NCI-H2196 (cell line): Measurements from ENCODE around the gene RAMP1.

Experiments
- DNase-seq: peaks from one replicate; lab custom pipeline; 2025; ENCODE audit not compliant: unreplicated experiment; lab: John Stamatoyannopoulos, UW

The RAMP1 gene

GRCh38 chr2:237894396-237894979 lies 35.1 kb downstream of the RAMP1 start:
- DNase-seq, result no peak

DNA sequence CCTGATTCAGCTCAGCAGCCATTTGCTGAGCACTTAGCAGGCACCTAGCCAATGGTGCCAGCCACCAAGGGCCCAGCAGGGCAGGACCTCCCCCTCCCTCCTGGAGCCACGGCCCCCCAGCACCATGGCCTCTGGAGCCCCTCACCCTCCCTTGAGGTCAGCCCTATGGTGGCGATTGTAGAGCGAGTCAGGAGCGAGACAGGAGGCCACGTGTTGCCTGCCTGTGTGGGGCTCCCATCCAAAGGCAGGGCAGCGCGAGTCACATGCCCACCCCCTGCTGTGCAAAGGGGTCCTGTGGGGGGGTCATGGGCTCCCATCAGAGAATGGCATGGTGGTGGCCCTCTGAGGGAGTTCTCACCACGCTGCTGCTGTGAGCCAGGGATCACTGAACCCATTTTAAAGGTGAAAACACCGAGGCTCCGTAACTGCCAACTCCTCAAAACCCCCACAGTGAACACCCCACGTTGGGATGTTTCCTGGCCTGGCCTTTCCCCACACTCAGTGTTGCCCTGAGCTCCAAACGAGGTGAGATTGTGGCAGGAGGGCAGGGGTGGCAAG lies 35.6 kb downstream of the RAMP1 start:
- DNase-seq, result no peak

DNA sequence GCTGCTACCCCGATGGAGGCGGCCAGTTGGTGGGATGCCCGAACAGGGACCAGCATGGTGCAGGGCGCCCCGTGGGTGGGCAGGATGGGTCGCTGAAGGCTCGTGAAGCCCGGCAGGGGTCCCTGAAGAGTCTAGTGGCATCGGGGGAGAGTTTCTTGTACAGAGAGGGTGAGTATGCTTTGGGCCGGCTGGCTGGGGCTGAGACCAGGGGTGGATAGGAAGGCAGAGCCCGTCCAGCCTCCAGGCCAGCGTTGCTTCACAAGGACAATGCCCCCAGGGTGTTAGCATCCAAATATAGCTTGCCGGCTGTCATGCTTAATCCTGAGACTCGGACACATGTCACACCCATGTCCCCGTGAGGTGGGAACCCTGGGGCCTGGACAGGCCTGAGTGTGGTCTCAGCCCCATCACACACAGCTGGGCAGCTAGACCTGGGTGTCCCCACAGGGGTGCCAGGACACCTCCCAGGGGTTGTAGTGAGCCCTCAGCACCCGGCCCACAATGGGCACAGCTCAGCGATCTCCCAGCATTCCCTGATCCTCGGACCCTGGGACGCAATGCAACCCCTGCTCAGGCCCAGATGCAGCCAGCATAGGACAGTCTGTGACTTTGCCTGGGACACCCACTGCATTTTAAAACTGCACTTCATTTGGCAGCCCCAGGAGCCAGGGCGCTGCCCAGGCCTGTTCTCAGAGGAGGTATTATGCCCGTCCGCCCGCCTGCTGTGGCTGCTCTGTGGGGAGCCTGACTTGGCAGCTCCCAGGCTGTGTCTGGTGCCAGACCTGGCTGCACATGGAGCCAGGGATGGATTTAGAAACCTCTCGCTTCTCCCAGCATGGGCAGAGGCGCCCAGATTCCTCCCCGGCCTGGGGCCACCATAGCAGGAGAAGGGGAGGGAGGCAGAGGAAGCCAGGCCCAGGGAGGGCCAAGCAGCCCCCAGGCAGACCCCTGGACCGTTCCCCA lies 36.4 kb downstream of the RAMP1 start:
- peak; percentile 79 for DNase-seq

- no peak for DNase-seq
Measured at GRCh38 chr2:237896507-237896892, 37.1 kb downstream of the RAMP1 start.

DNA sequence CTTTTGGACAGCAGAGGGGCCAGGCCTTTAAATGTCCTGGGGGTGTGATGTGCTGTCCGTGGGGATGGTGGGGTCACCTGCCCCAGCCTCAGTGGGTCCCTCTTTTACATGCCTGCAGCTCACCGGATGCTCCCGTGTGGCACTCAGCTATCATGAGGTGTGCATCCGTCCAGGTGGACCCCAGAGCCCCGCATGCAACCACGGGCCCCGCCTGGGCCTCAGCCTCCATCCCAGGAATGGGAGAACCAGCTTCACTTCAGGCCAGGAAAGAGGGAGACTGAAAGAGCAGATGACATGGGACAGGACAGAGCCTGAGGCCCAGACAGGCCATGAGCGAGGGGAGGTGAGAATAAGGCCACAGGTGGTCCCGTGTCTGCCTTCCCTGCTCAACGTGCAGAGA lies 37.5 kb downstream of the RAMP1 start:
- DNase-seq, result no peak

DNA sequence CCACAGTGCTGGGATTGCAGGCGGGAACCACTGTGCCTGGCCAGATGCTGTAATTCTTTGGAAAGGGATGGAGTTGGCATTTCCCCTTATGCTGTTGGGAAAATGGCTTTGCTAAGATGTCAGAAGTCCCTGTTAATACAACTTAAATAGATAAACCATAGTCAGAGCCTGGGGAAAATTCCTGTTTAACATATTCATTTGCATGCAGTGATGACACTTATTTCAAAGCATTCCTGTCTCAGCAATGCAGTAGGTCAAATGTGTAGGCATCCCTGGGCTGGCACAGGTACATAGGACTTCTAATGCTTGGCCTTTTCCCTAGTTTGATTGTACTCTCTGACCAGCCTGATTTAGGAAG lies 38.6 kb downstream of the RAMP1 start:
- no peak for DNase-seq

DNA sequence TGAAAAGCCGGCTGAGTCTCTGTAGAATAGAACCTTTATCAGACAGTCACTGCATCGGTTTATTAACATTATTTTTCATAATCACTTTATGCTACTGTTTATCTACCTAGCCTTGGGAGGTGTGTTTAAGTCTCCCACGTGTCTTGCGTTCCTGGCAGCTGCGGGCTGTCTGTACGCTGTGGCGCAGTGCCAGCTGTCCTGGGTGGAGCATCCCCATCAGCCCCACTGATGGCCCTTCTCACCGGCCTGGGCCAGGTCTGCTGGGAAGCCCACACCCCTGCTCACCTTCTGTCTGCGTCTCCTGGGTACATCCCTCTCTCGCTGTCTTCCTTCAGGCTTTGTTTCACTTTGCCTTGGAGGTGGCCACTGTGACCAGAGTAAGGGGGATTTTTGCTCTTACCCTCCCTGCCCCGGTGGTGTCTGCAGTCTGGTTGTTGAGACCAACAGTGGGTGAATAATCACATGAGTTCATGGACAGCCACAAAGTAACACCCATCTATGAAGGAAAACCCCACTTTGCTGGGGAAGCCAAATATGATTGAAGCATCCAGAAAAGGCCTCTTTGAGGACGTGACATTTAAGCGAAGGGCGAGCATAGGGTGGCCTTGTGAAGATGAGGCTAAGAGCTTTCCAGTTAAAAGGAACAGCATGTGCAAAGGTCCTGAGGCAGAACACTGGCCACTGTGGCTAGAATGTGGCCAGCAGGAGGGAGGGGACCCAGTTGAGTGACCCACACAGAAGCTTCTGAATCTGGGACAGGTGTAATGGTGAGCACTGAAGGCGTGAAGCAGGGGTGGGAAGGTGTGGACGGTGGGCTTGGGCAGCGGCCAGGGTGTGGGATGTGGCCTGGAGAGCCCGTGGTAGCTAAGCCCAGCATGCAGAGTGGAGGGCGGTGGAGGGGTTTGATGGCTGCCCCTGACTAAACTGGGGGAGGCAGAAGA lies 41.7 kb downstream of the RAMP1 start:
- peak; percentile 40 for DNase-seq

- DNase-seq, result no peak
Measured at GRCh38 chr2:237901932-237902850, 42.8 kb downstream of the RAMP1 start.

DNA sequence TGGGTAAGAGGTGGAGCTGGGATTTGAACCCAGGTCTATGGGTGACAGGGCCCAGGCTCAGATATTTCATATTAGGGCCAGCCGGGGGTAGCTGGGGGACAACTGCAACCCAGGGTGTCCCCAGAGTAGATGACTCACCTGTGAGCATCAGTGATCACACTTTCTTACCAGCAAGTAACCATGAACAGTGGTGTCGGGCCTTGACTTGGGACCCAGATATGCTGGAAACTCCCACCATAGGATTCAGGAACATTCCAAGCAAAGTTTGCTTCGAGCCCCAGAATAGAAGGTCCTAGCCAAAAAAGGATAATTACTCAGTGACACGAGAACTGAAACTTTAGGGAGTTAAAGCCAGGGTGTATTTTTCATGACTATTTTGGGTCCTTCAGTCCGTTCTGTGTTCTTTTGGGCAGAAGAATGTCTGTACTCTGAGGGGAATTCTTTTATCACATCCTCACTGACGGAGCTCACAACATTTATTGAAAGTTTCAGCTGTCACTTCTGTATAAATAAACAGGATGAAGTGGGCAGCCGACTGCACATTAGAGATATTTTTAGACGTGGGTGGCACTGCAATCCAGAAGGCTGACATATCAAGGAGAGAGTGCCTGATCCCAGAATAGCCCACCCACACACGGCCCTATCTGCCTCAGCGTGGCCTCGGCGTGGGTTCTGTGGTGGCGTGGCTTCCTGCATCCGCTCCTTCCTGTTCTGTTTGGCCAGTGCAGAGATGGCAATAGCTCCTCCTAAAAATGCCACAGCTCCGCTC lies 45.6 kb downstream of the RAMP1 start:
- no peak for DNase-seq

GRCh38 chr2:237907144-237907543 lies 47.7 kb downstream of the RAMP1 start:
- DNase-seq, result no peak

DNA sequence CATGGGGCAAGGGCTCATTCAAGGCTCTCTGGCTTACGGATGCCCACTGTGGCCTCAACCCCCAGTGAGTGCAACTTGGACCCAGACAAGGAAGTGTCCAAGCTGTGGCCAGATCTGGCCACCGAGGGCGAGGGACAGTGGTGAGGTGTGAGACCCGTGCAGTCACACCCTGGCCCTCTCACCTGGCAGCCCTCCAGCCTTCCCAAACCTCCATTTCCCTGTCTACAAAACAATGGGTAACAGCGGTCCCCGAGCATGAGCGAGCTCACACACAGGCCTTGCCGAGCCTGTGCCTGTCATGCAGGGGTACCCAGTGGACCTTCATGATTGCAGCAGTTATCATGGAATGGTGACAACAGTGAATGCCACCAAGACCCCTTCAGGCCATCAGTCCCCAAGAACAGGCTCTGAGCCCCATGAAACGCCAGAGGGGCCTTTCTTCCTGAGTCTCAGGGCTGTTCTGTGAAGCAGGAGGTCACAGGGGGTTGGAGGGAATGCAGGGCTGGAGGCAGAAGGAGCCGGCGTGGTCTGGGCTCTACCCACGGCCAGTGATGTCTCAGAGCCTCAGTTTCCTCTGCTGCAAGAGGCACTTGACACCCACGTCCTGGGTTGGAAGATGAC lies 49.8 kb downstream of the RAMP1 start:
- no peak for DNase-seq

DNA sequence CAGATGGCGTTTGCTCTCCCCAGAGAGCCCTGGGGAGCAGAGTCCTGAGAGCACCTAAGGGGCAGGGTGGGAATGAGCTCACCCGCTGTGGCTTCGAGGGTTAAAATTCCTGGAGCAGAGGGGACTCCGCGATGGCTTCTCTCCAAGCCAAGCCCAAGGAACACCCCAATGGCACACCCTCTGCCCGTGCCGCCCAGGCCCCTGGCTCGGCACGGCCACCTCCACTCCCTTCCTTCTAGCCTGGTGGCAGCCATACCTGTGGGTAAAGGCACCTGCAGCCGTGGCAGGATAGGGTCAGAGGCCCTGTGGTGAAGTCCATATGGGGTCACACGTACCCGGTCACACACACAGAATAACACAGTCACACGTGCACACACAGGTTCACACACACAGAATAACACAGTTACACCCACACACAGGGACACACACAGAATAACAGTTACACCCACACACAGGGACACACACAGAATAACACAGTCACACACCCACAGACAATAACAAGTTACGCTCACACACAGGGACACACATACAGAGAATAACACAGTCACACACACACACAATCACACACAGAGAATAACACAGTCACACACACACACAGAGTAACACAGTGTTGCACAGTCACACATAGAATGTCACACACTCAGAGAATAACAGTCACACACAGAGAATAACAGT lies 50.5 kb downstream of the RAMP1 start:
- DNase-seq, result no peak

GRCh38 chr2:237910576-237911362 lies 51.3 kb downstream of the RAMP1 start:
- DNase-seq, result no peak

DNA sequence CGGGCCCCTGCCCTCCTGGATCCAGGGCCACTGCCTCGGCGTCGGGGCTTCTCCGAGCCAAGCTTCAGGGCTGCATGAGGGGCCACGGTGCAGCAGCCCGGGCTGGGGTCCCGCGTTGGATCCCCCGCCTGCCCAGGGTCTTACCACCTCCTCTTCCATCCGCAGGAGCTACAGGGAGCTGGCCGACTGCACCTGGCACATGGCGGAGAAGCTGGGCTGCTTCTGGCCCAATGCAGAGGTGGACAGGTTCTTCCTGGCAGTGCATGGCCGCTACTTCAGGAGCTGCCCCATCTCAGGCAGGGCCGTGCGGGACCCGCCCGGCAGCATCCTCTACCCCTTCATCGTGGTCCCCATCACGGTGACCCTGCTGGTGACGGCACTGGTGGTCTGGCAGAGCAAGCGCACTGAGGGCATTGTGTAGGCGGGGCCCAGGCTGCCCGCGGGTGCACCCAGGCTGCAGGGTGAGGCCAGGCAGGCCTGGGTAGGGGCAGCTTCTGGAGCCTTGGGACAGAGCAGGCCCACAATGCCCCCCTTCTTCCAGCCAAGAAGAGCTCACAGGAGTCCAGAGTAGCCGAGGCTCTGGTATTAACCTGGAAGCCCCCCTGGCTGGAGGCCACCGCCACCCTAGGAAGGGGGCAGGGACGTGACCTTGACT lies 52.1 kb downstream of the RAMP1 start:
- no peak for DNase-seq

- DNase-seq, result no peak
Measured at GRCh38 chr2:237912271-237913192, 53.1 kb downstream of the RAMP1 start.
